Smooth muscle cell (in vitro differentiated cells): ENCODE results near the gene TUBB2A. TPM values are rescaled to one million over a fixed set of nuclear protein-coding genes. Genes with fewer than 3 reads are reported as not detected.

ENCODE experiments used
- DNase-seq: peaks from one replicate; lab custom pipeline; 2025; ENCODE audit not compliant: unreplicated experiment; lab: John Stamatoyannopoulos, UW
- H2AFZ ChIP-seq: fragments of 200-600 bp; sonication (generic); 2 replicates; pipeline ENCODE4 v1.6.0; 2016; ENCODE audit warnings: antibody characterized with exemption, low read depth, mild to moderate bottlenecking
- H3F3A ChIP-seq: fragments of 200-600 bp; sonication (generic); 2 replicates; pipeline ENCODE4 v1.6.0; 2017; ENCODE audit warnings: antibody characterized with exemption, low read depth
- H3K27ac ChIP-seq: fragments of 200-600 bp; sonication (generic); 2 replicates; pipeline ENCODE4 v1.5.1; 2016; ENCODE audit warnings: low read depth, mild to moderate bottlenecking
- H3K27me3 ChIP-seq: fragments of 200-600 bp; sonication (generic); 2 replicates; pipeline ENCODE4 v1.6.1; 2016; ENCODE audit warnings: low read depth, mild to moderate bottlenecking
- H3K36me3 ChIP-seq: fragments of 200-600 bp; sonication (generic); 2 replicates; pipeline ENCODE4 v1.5.1; 2016; ENCODE audit warnings: low read depth
- H3K4me1 ChIP-seq: fragments of 200-600 bp; sonication (generic); 2 replicates; pipeline ENCODE4 v1.5.1; 2016; ENCODE audit warnings: low read depth
- H3K4me2 ChIP-seq: fragments of 200-600 bp; sonication (generic); 2 replicates; pipeline ENCODE4 v1.6.0; 2016; ENCODE audit warnings: mild to moderate bottlenecking
- H3K4me3 ChIP-seq: fragments of 200-600 bp; sonication (generic); 2 replicates; pipeline ENCODE4 v1.5.1; 2016; ENCODE audit warnings: mild to moderate bottlenecking
- H3K79me2 ChIP-seq: fragments of 200-600 bp; sonication (generic); 2 replicates; pipeline ENCODE4 v1.6.0; 2016; ENCODE audit warnings: low read depth, mild to moderate bottlenecking
- H3K9ac ChIP-seq: fragments of 200-600 bp; sonication (generic); 2 replicates; pipeline ENCODE4 v1.6.0; 2016; ENCODE audit warnings: low read depth
- H3K9me3 ChIP-seq: fragments of 200-600 bp; sonication (generic); replicated peaks from 2 replicates; pipeline ENCODE4 v1.5.1; 2016; ENCODE audit warnings: low read depth
- H4K20me1 ChIP-seq: fragments of 200-600 bp; sonication (generic); 2 replicates; pipeline ENCODE4 v1.6.0; 2016; ENCODE audit warnings: low read depth
- CTCF ChIP-seq: fragments of 200-600 bp; sonication (generic); IDR thresholded peaks from 2 replicates; pipeline ENCODE4 v1.5.1; 2017; ENCODE audit warnings: borderline replicate concordance, mild to moderate bottlenecking, antibody characterized with exemption; ENCODE audit not compliant: insufficient read depth, poor library complexity, severe bottlenecking
- WGBS: methylation state at CpG from one replicate; pipeline ENCODE4 v1.1.7; 2016; ENCODE audit warnings: low lambda C conversion rate; 5-methylcytosine and 5-hydroxymethylcytosine counted together
- polyA plus RNA-seq: library from polyadenylated mRNA; unstranded; fragments of >200 nt; fragmentation: Nextera tagmentation; extraction: Ambion mirVana; gene quantifications from 2 replicates; pipeline ENCODE4 v1.2.1, GENCODE V29; 2016
- total RNA-seq: library from RNA; depleted of rRNA; stranded (reverse); fragments of >200 nt; gene quantifications from 2 replicates; pipeline ENCODE4 v1.2.3, GENCODE V29; 2014

TUBB2A gene
- total and polyA plus RNA-seq, 2 experiments from 2014 or later = 236 to 272 TPM

DNA sequence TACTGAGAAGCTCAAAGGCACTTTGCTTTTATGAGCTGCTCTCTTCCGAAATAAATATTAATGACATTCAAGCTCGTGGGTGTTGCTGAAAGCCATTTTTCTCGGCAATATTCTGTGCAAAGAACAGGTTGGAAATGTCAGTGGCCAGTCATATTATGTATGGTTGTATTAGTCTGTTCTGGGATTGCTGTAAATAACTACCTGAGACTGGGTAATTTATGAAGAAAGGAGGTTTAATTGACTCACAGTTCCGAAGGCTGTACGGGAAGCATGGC is 38.0 kb upstream of the TUBB2A start:
- Histone ChIP-seq H2AFZ (no peak overlapping the region), H3K27ac (no peak overlapping the region), H3K36me3 (no peaks in the 10 kb centered on the region), H3K9me3 (no peaks in the 10 kb centered on the region), H3F3A (no peaks in the 10 kb centered on the region), H4K20me1 (no peaks in the 10 kb centered on the region), H3K4me1 (peaks cover 18% of the 10 kb centered on the region), H3K9ac (no peak overlapping the region), H3K27me3 (no peaks in the 10 kb centered on the region), H3K4me2 (no peak overlapping the region), H3K79me2 (no peaks in the 10 kb centered on the region), H3K4me3 (no peak overlapping the region)
- WGBS = 83% methylated on average over 5 of the region's 5 CpGs
- no peak for TF ChIP-seq CTCF
- no peak for DNase-seq

- H4K20me1 ChIP-seq = no peaks in the 10 kb centered on the region
- H3K79me2 ChIP-seq = no peaks in the 10 kb centered on the region
- no peak overlapping the region for H3K4me3 ChIP-seq
- no peaks in the 10 kb centered on the region for H3K9me3 ChIP-seq
- peaks cover 18% of the 10 kb centered on the region for H3K4me1 ChIP-seq
- H2AFZ ChIP-seq = peak overlapping the region; percentile 74
- no peak for DNase-seq
- no peak overlapping the region for H3K9ac ChIP-seq
- H3K36me3 ChIP-seq = no peaks in the 10 kb centered on the region
- H3K4me2 ChIP-seq = no peak overlapping the region
- no peaks in the 10 kb centered on the region for H3K27me3 ChIP-seq
- H3K27ac ChIP-seq = no peak overlapping the region
- TF ChIP-seq CTCF = no peak
- 51% methylated on average over 19 of the region's 19 CpGs for WGBS
- H3F3A ChIP-seq = no peaks in the 10 kb centered on the region
Measured at GRCh38 chr6:3194535-3195419, 37.4 kb upstream of the TUBB2A start.

- Histone ChIP-seq H3K27ac (no peak overlapping the region), H3K4me3 (no peak overlapping the region), H3K9me3 (no peaks in the 10 kb centered on the region), H3K79me2 (no peaks in the 10 kb centered on the region), H3F3A (no peaks in the 10 kb centered on the region), H3K4me2 (no peak overlapping the region), H3K27me3 (no peaks in the 10 kb centered on the region), H3K4me1 (peaks cover 18% of the 10 kb centered on the region), H3K36me3 (no peaks in the 10 kb centered on the region), H2AFZ (no peak overlapping the region), H3K9ac (no peak overlapping the region), H4K20me1 (no peaks in the 10 kb centered on the region)
- WGBS = 78% methylated on average over 23 of the region's 23 CpGs
- DNase-seq = no peak
- no peak for TF ChIP-seq CTCF
Measured at GRCh38 chr6:3193102-3193849, 35.9 kb upstream of the TUBB2A start.
